Endometrium (tissue), 2 donors: ENCODE results near the gene RABL3.
"Not testable (repeated sequence)": the region's sequence is repeated elsewhere in the genome, so short reads cannot be mapped to it uniquely, and the experiment has no call there.

Experiments used
- FAIRE-seq: peaks from 2 replicates; lab custom pipeline; 2012; peaks lifted over from hg19 to GRCh38; lab: Jason Lieb, UNC
- donor health status: control.
- donor health status: control.

Gene RABL3

GRCh38 chr3:120682095-120682681 lies 60.1 kb downstream of the RABL3 start, which contains the start of gene HGD:
Gene HGD, minus strand, starts transcription at chr3:120682239. Its CDS starts 128 bp downstream, at chr3:120682111.
- no peak for FAIRE-seq

GRCh38 chr3:120681506-120682038 lies 60.7 kb downstream of the RABL3 start:
- FAIRE-seq, result no peak

GRCh38 chr3:120681018-120681417 lies 61.3 kb downstream of the RABL3 start:
- FAIRE-seq, result no peak

GRCh38 chr3:120680193-120680894 lies 62.0 kb downstream of the RABL3 start:
- FAIRE-seq, result no peak

- FAIRE-seq, result no peak
Observed at GRCh38 chr3:120678984-120679383, 63.3 kb downstream of the RABL3 start.

GRCh38 chr3:120678331-120678947 lies 63.9 kb downstream of the RABL3 start:
- no peak for FAIRE-seq

- FAIRE-seq, result not testable (repeated sequence)
Observed at GRCh38 chr3:120677193-120677592, 65.1 kb downstream of the RABL3 start.

GRCh38 chr3:120673116-120673515 lies 69.2 kb downstream of the RABL3 start:
- FAIRE-seq, result no peak

GRCh38 chr3:120670576-120670975 lies 71.7 kb downstream of the RABL3 start:
- FAIRE-seq, result no peak

- no peak for FAIRE-seq
Observed at GRCh38 chr3:120664926-120665325, 77.4 kb downstream of the RABL3 start.

- FAIRE-seq, result no peak
Observed at GRCh38 chr3:120661945-120662344, 80.4 kb downstream of the RABL3 start.

GRCh38 chr3:120661106-120661905 lies 81.0 kb downstream of the RABL3 start:
- FAIRE-seq, result no peak

- FAIRE-seq, result no peak
Observed at GRCh38 chr3:120659834-120660233, 82.5 kb downstream of the RABL3 start.

GRCh38 chr3:120659285-120659684 lies 83.0 kb downstream of the RABL3 start:
- no peak for FAIRE-seq

GRCh38 chr3:120652896-120653545 lies 89.3 kb downstream of the RABL3 start:
- no peak for FAIRE-seq

GRCh38 chr3:120652281-120652680 lies 90.0 kb downstream of the RABL3 start:
- no peak for FAIRE-seq

GRCh38 chr3:120650311-120650710 lies 92.0 kb downstream of the RABL3 start:
- no peak for FAIRE-seq

- no peak for FAIRE-seq
Observed at GRCh38 chr3:120649830-120650233, 92.5 kb downstream of the RABL3 start.

- no peak for FAIRE-seq
Observed at GRCh38 chr3:120648290-120648689, 94.0 kb downstream of the RABL3 start.

GRCh38 chr3:120646771-120647432 lies 95.4 kb downstream of the RABL3 start:
- FAIRE-seq, result no peak
